Lung (tissue), 12 donors: Measurements from ENCODE around the gene NAT8L. TPM values are rescaled to one million over a fixed set of nuclear protein-coding genes. Genes with fewer than 3 reads are reported as not detected.

Experiments
- ATAC-seq: fragments of 200-7000 bp; cut with Tn5 transposase; one replicate; pipeline ENCODE4 v1.9.1; 2020; ENCODE audit warnings: moderate number of reproducible peaks; ENCODE audit not compliant: insufficient read depth, low FRiP score
- DNase-seq, 3 donors: peaks; one replicate each; pipeline ENCODE4 v3.0.0-alpha.2; 2013 to 2017
- H3K27ac ChIP-seq, 2 donors: one replicate each; pipeline ENCODE4 v1.5.1; 2013; ENCODE audit warnings: mild to moderate bottlenecking in 2 of 2, moderate library complexity in 2 of 2, control low read depth in 1 of 2, inconsistent platforms in 1 of 2, low read depth in 1 of 2, low read length in 1 of 2
- H3K27me3 ChIP-seq, 3 donors: one replicate each; pipeline ENCODE4 v1.5.1; 2013; ENCODE audit warnings: low read length in 2 of 3; ENCODE audit not compliant: control insufficient read depth in 3 of 3, insufficient read depth in 3 of 3
- H3K36me3 ChIP-seq, 4 donors: one replicate each; pipeline ENCODE4 v1.5.1; 2013; ENCODE audit warnings: low read length in 4 of 4, mild to moderate bottlenecking in 1 of 4, moderate library complexity in 1 of 4; ENCODE audit not compliant: control insufficient read depth in 4 of 4, insufficient read depth in 4 of 4
- H3K4me1 ChIP-seq, 5 donors: one replicate each; pipeline ENCODE4 v1.5.1; 2013; ENCODE audit warnings: low read length in 5 of 5, mild to moderate bottlenecking in 2 of 5, moderate library complexity in 1 of 5; ENCODE audit not compliant: control insufficient read depth in 5 of 5, insufficient read depth in 5 of 5
- H3K4me3 ChIP-seq: one replicate; pipeline ENCODE4 v1.5.1; 2013; ENCODE audit warnings: mild to moderate bottlenecking, control low read depth, moderate library complexity
- H3K9ac ChIP-seq, 2 donors: one replicate each; pipeline ENCODE4 v1.5.1; 2013; ENCODE audit warnings: low read length in 2 of 2, control low read depth in 1 of 2; ENCODE audit not compliant: insufficient read depth in 1 of 2
- H3K9me3 ChIP-seq, 4 donors: one replicate each; pipeline ENCODE4 v1.5.1; 2013; ENCODE audit warnings: low read length in 3 of 4, mild to moderate bottlenecking in 1 of 4, moderate library complexity in 1 of 4; ENCODE audit not compliant: control insufficient read depth in 4 of 4, insufficient read depth in 3 of 4
- CTCF ChIP-seq: IDR thresholded peaks from 2 replicates; pipeline ENCODE4 v1.5.1; 2012; ENCODE audit warnings: mild to moderate bottlenecking; ENCODE audit errors: control extremely low read depth, extremely low read depth
- WGBS, 2 donors: extraction: QIAGEN DNeasy Blood & Tissue Kit; methylation state at CpG; one replicate each; pipeline ENCODE4 v1.1.7; 2013; 5-methylcytosine and 5-hydroxymethylcytosine counted together
- polyA plus RNA-seq, 2 donors: library from polyadenylated mRNA; stranded (reverse); fragments of 200-250 nt; gene quantifications; one replicate each; pipeline ENCODE4 v1.2.1, GENCODE V29; 2013
- total RNA-seq, 2 donors: library from RNA; depleted of rRNA in 1 of 2; stranded (reverse); fragments of >200 nt in 1 of 2; gene quantifications; one replicate each; pipeline ENCODE4 v1.2.1, GENCODE V29; 2014 to 2021
- donor health status: control.
- donor health status: control.
- donor health status: Bipolar disorder and iron deficiency.
- donor health status: healthy.
- donor health status: DM: yes; HTN: yes; CAD: no.

The NAT8L gene
- total and polyA plus RNA-seq, 4 donors = 0.05 to 0.46 (median 0.17) TPM

- no peak overlapping the region for H3K4me3 ChIP-seq
- TF ChIP-seq CTCF = no peak
- 91 to 94% methylated on average over 18 of the region's 18 CpGs for WGBS, 2 donors
- no peak for ATAC-seq
- no peaks in the 10 kb centered on the region for H3K36me3 ChIP-seq
- H3K4me1 ChIP-seq = peaks cover 0 to 17% (median 0%) of the 10 kb centered on the region in 5 donors
- peaks cover 15 to 28% (median 19%) of the 10 kb centered on the region in 3 donors for H3K27me3 ChIP-seq
- peaks cover 0 to 14% (median 0%) of the 10 kb centered on the region in 4 donors for H3K9me3 ChIP-seq
- no peak overlapping the region for H3K27ac ChIP-seq
- DNase-seq = no peak
- no peak overlapping the region for H3K9ac ChIP-seq
These were observed 15.6 kb upstream of the NAT8L start for GRCh38 chr4:2043396-2044118.

- Histone ChIP-seq H3K4me1 (peaks cover 0 to 17% (median 0%) of the 10 kb centered on the region in 5 donors), H3K36me3 (no peaks in the 10 kb centered on the region), H3K9me3 (peaks cover 0 to 14% (median 0%) of the 10 kb centered on the region in 4 donors), H3K27me3 (peaks cover 14 to 28% (median 15%) of the 10 kb centered on the region in 3 donors), H3K27ac (no peak overlapping the region), H3K9ac (no peak overlapping the region), H3K4me3 (no peak overlapping the region)
- 89 to 92% methylated on average over 6 of the region's 6 CpGs for WGBS, 2 donors
- no peak for ATAC-seq
- DNase-seq = no peak
- TF ChIP-seq CTCF = no peak
These were observed 15.0 kb upstream of the NAT8L start for GRCh38 chr4:2044119-2044485.

- 85 to 93% methylated on average over 18 of the region's 18 CpGs for WGBS, 2 donors
- Histone ChIP-seq H3K9me3 (peaks cover 0 to 14% (median 0%) of the 10 kb centered on the region in 4 donors), H3K4me1 (peaks cover 0 to 17% (median 0%) of the 10 kb centered on the region in 5 donors), H3K27ac (no peak overlapping the region), H3K4me3 (no peak overlapping the region), H3K9ac (no peak overlapping the region), H3K36me3 (no peaks in the 10 kb centered on the region), H3K27me3 (peaks cover 8 to 28% (median 10%) of the 10 kb centered on the region in 3 donors)
- TF ChIP-seq CTCF = no peak
- ATAC-seq (no peak), DNase-seq (no peak)
These were observed 14.3 kb upstream of the NAT8L start for GRCh38 chr4:2044542-2045517.
